Measurements from ENCODE around the gene TOP3A.

TOP3A gene

DNA sequence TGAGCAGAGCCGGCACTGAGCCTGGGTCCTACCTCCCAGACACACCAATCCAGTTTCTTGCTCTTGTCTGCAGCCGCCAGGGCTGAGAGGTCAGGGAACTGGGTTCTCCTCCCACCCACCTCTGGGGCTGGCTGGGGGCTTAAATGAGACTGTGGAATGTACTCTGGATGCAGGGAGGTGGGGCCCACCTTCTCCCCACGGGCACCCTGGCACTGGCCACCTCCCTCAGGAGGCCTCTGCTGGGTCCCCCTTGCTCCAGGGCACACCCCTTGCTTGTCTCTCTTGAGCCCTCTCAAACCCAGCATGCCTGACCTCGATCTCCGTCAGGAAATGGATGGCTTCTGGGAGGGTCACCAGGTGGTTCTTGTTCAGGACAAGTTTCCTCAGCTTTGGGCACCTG is 62.6 kb downstream of the TOP3A start:
- no peak overlapping the region for H3K27ac ChIP-seq (ENCODE audit: low read depth, low read length, poor library complexity, severe bottlenecking)
- TF ChIP-seq, protein P1, sequence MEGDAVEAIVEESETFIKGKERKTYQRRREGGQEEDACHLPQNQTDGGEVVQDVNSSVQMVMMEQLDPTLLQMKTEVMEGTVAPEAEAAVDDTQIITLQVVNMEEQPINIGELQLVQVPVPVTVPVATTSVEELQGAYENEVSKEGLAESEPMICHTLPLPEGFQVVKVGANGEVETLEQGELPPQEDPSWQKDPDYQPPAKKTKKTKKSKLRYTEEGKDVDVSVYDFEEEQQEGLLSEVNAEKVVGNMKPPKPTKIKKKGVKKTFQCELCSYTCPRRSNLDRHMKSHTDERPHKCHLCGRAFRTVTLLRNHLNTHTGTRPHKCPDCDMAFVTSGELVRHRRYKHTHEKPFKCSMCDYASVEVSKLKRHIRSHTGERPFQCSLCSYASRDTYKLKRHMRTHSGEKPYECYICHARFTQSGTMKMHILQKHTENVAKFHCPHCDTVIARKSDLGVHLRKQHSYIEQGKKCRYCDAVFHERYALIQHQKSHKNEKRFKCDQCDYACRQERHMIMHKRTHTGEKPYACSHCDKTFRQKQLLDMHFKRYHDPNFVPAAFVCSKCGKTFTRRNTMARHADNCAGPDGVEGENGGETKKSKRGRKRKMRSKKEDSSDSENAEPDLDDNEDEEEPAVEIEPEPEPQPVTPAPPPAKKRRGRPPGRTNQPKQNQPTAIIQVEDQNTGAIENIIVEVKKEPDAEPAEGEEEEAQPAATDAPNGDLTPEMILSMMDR (IDR thresholded peaks at IDR 0.05; ENCODE audit: low read length), result no peak
- TF ChIP-seq EZH2 (IDR thresholded peaks at IDR 0.05; ENCODE audit: borderline replicate concordance, low read length), result no peak
- no peaks in the 10 kb centered on the region for H3F3A ChIP-seq (ENCODE audit: insufficient read depth, low read length)
- no peak overlapping the region for H2AFZ ChIP-seq (ENCODE audit: low read length)
- H3K4me3 ChIP-seq (ENCODE audit: low read depth, low read length, poor library complexity, severe bottlenecking), result no peak overlapping the region
- no peaks in the 10 kb centered on the region for H4K20me1 ChIP-seq (ENCODE audit: insufficient read depth, low read length)
- H3K9me2 ChIP-seq (ENCODE audit: low read depth, low read length), result no peaks in the 10 kb centered on the region
- no peaks in the 10 kb centered on the region for H3K9me3 ChIP-seq (ENCODE audit: low read length)
- no peaks in the 10 kb centered on the region for H3K27me3 ChIP-seq (ENCODE audit: insufficient read depth, low read length)
- no peak overlapping the region for H3K4me2 ChIP-seq (ENCODE audit: low read length)
- H3K79me2 ChIP-seq (ENCODE audit: insufficient read depth, low read length), result no peaks in the 10 kb centered on the region
- no peak overlapping the region for H3K9ac ChIP-seq (ENCODE audit: low read length)
- H3K36me3 ChIP-seq (ENCODE audit: insufficient read depth, low read length), result peaks cover 67% of the 10 kb centered on the region; the same call in 1 of the 2 replicates
- H3K4me1 ChIP-seq (ENCODE audit: insufficient read depth, low read length, severe bottlenecking), result peaks cover 4% of the 10 kb centered on the region

DNA sequence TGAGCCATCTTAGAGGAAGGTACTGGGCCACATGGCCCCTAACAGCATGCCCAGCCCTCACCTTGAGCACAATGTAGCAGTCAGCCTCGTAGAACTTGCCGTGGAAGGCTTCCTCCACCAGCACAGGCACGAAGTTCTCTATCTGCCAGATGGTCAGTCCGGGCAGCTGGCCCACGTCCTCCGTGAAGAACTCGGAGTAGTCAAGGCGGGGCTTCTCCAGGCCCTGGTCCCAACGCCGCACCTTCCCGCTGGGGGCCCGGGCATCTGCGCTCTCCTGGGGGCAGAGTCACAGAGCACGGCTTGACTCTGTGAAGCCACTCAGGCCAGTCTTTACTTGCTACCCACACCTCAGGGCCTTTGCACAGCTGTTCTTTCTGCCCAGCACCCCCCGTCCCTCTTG is 63.6 kb downstream of the TOP3A start:
- no peak overlapping the region for H3K4me2 ChIP-seq (ENCODE audit: low read length)
- TF ChIP-seq, protein P1 (IDR thresholded peaks at IDR 0.05; ENCODE audit: low read length), result no peak
- TF ChIP-seq EZH2 (IDR thresholded peaks at IDR 0.05; ENCODE audit: borderline replicate concordance, low read length), result no peak
- no peak overlapping the region for H3K27ac ChIP-seq (ENCODE audit: low read depth, low read length, poor library complexity, severe bottlenecking)
- H3K4me1 ChIP-seq (ENCODE audit: insufficient read depth, low read length, severe bottlenecking), result no peaks in the 10 kb centered on the region
- no peaks in the 10 kb centered on the region for H3K9me3 ChIP-seq (ENCODE audit: low read length)
- no peaks in the 10 kb centered on the region for H3K9me2 ChIP-seq (ENCODE audit: low read depth, low read length)
- no peaks in the 10 kb centered on the region for H4K20me1 ChIP-seq (ENCODE audit: insufficient read depth, low read length)
- H3F3A ChIP-seq (ENCODE audit: insufficient read depth, low read length), result no peaks in the 10 kb centered on the region
- no peaks in the 10 kb centered on the region for H3K79me2 ChIP-seq (ENCODE audit: insufficient read depth, low read length)
- no peak overlapping the region for H3K9ac ChIP-seq (ENCODE audit: low read length)
- no peak overlapping the region for H2AFZ ChIP-seq (ENCODE audit: low read length)
- H3K27me3 ChIP-seq (ENCODE audit: insufficient read depth, low read length), result no peaks in the 10 kb centered on the region
- no peak overlapping the region for H3K4me3 ChIP-seq (ENCODE audit: low read depth, low read length, poor library complexity, severe bottlenecking)
- peaks cover 74% of the 10 kb centered on the region for H3K36me3 ChIP-seq (ENCODE audit: insufficient read depth, low read length)

DNA sequence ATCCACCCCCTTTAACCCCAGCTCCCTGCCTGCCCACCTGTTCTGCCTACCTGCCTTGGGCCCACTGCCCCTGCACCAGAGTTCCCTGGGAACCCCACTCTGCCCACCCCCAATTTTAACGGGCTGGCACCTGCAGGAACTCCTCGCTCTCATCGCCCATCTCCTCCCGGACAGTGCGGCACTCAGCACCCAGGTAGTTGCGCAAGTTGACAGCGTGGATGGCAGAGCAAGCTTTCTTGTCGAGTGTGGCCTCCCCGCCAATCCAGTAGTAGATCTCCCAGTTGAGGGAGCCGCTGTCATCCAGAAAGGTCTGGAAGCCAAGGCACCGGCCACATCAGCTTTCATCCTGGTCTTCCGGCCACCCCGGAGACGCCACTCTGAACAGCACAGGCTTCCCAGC is 64.1 kb downstream of the TOP3A start:
- no peaks in the 10 kb centered on the region for H3K79me2 ChIP-seq (ENCODE audit: insufficient read depth, low read length)
- no peak overlapping the region for H3K9ac ChIP-seq (ENCODE audit: low read length)
- no peaks in the 10 kb centered on the region for H3K4me1 ChIP-seq (ENCODE audit: insufficient read depth, low read length, severe bottlenecking)
- no peak overlapping the region for H2AFZ ChIP-seq (ENCODE audit: low read length)
- TF ChIP-seq, protein P1 (IDR thresholded peaks at IDR 0.05; ENCODE audit: low read length), result no peak
- TF ChIP-seq EZH2 (IDR thresholded peaks at IDR 0.05; ENCODE audit: borderline replicate concordance, low read length), result no peak
- no peaks in the 10 kb centered on the region for H3K27me3 ChIP-seq (ENCODE audit: insufficient read depth, low read length)
- H3K9me2 ChIP-seq (ENCODE audit: low read depth, low read length), result no peaks in the 10 kb centered on the region
- no peaks in the 10 kb centered on the region for H4K20me1 ChIP-seq (ENCODE audit: insufficient read depth, low read length)
- H3K36me3 ChIP-seq (ENCODE audit: insufficient read depth, low read length), result peaks cover 79% of the 10 kb centered on the region
- H3K4me3 ChIP-seq (ENCODE audit: low read depth, low read length, poor library complexity, severe bottlenecking), result no peak overlapping the region
- H3K9me3 ChIP-seq (ENCODE audit: low read length), result no peaks in the 10 kb centered on the region
- no peaks in the 10 kb centered on the region for H3F3A ChIP-seq (ENCODE audit: insufficient read depth, low read length)
- H3K27ac ChIP-seq (ENCODE audit: low read depth, low read length, poor library complexity, severe bottlenecking), result no peak overlapping the region
- no peak overlapping the region for H3K4me2 ChIP-seq (ENCODE audit: low read length)
